ENCODE measurements around the gene SV2C.

SV2C gene

DNA sequence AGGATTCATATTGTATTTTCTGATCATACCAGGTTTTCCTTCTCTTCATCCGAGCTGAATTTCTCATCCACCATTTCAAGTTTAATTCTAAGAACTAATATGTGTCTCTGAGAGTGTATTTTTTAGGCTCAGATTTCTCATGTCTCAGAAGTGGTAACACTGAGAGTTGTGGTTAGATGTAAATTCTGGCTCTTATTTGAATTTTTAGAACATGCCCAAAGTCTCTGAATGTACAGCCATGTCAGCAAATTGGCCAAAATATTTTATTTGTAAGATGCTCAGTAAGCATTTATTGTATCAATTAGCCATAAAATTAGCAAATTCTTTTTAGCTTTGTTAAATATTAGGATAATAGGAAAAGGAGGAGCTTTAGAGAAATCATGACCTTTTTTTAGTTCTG is 16.6 kb downstream of the SV2C start:
- no peak for DNase-seq (ENCODE audit: low read depth in 2 of 3, low spot score in 2 of 3)

GRCh38 chr5:76104027-76104426 is 20.8 kb downstream of the SV2C start:
- DNase-seq (ENCODE audit: low read depth in 2 of 3, low spot score in 2 of 3): no peak

- DNase-seq (ENCODE audit: low read depth in 2 of 3, low spot score in 2 of 3): no peak
These were observed 23.0 kb downstream of the SV2C start for GRCh38 chr5:76106149-76106548.

GRCh38 chr5:76111477-76112174 is 28.4 kb downstream of the SV2C start:
- DNase-seq (ENCODE audit: low read depth in 2 of 3, low spot score in 2 of 3): no peak

DNA sequence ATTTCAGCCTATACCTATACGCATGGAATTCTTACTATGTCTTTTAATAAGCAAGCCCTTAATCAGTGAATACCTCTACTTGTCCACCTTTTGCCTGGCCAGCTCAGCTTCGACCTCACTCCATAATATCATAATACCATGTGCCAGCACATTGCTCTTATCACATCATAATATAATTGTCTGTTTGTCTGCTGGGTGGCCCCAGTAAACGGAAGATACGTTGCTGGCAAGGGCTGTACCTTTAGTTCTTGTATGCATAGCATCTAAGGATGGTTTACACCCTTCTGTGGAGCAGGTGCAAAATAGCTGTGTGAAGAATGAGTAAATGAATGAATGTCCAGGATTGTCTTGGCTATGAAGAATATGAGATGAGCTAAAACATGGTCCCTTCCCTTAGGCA is 29.9 kb downstream of the SV2C start:
- DNase-seq (ENCODE audit: low read depth in 2 of 3, low spot score in 2 of 3): no peak

- DNase-seq (ENCODE audit: low read depth in 2 of 3, low spot score in 2 of 3): no peak
These were observed 31.1 kb downstream of the SV2C start for GRCh38 chr5:76114179-76114851.

GRCh38 chr5:76125346-76125745 is 42.2 kb downstream of the SV2C start:
- no peak for DNase-seq (ENCODE audit: low read depth in 2 of 3, low spot score in 2 of 3)

DNA sequence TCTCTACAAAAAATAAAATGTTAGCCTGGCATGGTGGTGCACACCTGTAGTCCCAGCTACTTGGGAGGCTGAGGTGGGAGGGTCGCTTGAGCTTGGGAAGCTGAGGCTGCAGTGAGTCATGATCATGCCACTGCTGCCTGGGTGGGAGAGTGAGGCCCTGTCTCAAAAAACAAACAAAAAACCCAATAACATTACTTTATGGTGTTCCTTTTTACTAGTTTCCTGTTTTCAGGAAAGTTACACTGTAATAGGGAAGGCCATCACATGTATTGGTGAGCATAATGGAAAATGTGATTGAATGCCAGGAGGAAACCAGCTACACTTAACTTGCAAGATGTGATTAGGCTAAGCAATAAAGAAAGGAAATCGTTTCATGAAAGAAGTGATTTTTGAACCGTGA is 42.7 kb downstream of the SV2C start:
- no peak for DNase-seq (ENCODE audit: low read depth in 2 of 3, low spot score in 2 of 3)

DNA sequence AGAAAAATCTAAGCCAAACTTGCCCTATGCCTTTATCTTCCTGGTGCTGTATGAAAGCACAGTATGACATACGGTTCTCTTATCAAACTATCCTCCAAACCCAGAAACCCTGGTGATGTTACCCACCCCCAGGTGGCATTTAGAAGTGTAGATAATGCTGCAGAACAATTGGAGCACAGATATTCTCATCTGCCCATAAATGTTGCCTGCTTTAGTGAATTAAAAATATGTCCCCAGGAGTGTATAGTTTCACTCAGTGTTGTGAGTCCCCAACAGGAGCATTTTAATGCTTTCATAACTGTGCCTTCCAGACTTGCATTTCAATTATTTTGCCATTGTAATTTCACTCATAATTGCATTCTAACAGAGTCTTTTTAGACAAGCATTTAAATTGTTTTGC is 50.8 kb downstream of the SV2C start:
- no peak for DNase-seq (ENCODE audit: low read depth in 2 of 3, low spot score in 2 of 3)

DNA sequence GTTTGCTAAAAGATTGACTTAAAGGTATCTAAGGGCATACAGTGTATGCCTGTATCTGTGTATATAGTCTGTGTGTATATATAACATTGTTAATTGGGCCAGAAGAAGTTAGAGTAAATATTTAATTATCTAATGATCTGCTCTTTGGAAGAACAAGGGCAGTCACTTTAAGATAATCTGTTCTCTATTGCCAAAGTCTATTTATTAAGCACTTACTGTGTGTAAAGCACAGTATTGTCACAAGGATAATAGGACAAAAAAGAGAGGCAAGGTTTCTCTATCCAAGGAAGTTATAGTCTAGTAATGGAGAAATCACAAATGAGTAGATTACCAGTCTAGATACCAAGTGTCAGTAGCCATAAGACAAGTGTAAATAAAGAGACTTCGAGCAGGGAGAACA is 51.5 kb downstream of the SV2C start:
- DNase-seq (ENCODE audit: low read depth in 2 of 3, low spot score in 2 of 3): no peak

DNA sequence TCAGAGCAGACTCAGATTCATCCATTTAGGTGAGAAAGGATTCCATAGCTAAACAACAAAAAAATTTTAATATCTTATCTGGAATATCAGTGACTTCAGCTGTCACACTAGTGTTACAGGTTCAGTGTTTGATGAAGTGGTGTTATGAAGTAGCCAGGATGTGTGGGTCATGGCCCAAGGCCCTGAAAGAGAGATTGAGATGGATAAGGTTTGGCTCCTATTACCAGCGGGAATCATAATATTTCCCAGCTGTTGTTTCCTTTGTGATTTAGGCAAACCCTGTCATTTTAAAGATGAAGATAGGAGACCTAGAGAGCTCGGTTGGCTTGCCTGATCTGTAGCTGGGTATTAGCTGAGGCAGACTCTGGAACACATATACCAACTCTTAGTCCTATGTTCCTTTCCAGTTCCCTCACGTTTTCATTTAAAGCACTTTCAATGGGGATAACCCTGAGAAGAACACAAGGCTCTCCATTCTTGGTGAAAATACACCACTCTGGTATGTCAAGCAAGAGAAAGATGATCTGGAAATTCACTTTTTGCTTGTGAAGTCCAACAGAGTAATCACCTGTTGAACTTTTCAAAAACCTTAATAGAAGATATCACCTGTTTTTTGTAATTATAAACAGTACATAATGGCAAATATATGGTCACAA is 54.8 kb downstream of the SV2C start:
- DNase-seq (ENCODE audit: low read depth in 2 of 3, low spot score in 2 of 3): no peak

DNA sequence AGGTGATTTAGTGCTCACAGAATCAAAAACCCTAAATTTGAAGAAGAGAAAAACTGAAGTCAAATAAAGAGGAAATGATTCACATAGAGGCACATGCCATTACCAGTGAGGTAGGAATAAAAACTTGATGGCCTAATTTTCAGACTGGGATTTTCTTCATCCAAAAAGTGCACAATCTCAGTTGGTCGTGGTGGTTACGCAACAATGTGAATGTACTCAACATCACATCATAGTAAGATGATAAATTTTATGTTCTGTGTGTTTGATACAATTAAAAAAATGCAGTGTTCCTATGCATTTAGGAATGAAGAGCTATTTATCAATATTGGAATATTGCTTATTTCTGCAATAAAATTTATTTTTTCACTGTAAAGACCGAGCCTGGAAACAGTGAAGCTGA is 60.7 kb downstream of the SV2C start:
- no peak for DNase-seq (ENCODE audit: low read depth in 2 of 3, low spot score in 2 of 3)

GRCh38 chr5:76144513-76145274 is 61.5 kb downstream of the SV2C start:
- DNase-seq (ENCODE audit: low read depth in 2 of 3, low spot score in 2 of 3): no peak

DNA sequence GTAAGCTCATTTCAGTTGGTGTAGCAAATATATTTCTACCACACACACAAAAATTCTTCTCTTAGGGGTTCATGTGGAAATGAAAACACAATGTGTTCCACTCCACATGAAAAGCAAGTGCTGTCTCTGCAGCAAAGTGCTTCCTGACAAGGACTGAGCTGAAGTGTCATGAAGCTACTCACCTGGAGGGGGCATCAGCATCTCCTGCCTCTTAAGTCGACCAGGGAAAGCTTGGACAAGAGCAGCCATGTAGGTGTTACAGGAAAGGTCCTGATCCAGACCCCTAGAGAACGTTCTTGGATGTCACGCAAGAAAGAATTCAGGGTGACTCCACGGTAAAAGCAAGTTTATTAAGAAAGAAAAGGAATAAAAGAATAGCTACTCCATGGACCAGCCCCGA is 62.8 kb downstream of the SV2C start:
- DNase-seq (ENCODE audit: low read depth in 2 of 3, low spot score in 2 of 3): no peak

DNA sequence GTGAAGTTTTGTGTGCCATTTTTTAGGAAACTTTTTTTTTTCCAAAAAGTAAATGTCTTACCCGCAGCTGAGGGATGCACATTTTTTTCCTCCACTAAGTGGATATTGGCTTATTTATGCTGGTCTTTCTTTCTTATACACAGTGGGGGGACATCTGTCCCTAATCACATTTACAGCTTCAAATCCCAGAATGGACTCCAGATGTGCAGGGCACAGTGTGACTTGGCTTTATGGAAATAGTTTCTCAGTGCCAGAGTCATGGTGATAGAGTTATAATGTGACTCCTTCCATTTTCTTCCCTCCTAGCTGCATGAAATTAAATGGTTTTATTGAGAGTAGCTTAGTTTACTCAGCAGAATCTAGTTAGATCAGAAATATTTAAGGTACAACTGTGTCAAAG is 66.5 kb downstream of the SV2C start:
- DNase-seq (ENCODE audit: low read depth in 2 of 3, low spot score in 2 of 3): no peak

DNA sequence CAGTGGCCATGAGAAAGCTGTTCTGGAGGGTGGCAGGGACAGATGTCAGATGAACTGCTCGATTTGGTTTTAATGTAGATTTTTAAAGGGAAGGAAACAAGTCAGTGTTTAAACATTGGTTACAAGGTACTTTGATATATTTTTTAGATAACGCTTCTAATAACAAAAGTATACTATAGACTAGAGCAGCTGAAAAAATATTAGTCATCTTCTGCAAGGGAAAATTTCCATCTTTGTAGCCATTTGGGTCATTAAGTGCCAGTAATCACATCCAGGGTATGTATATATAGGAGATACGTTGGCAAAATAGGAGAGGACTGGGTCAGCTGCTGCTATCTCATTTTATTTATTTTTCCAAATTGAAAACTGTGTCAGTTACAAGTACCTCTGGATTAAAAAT is 69.0 kb downstream of the SV2C start:
- no peak for DNase-seq (ENCODE audit: low read depth in 2 of 3, low spot score in 2 of 3)

- no peak for DNase-seq (ENCODE audit: low read depth in 2 of 3, low spot score in 2 of 3)
These were observed 69.5 kb downstream of the SV2C start for GRCh38 chr5:76152700-76153099.

GRCh38 chr5:76153271-76153670 is 70.1 kb downstream of the SV2C start:
- no peak for DNase-seq (ENCODE audit: low read depth in 2 of 3, low spot score in 2 of 3)

DNA sequence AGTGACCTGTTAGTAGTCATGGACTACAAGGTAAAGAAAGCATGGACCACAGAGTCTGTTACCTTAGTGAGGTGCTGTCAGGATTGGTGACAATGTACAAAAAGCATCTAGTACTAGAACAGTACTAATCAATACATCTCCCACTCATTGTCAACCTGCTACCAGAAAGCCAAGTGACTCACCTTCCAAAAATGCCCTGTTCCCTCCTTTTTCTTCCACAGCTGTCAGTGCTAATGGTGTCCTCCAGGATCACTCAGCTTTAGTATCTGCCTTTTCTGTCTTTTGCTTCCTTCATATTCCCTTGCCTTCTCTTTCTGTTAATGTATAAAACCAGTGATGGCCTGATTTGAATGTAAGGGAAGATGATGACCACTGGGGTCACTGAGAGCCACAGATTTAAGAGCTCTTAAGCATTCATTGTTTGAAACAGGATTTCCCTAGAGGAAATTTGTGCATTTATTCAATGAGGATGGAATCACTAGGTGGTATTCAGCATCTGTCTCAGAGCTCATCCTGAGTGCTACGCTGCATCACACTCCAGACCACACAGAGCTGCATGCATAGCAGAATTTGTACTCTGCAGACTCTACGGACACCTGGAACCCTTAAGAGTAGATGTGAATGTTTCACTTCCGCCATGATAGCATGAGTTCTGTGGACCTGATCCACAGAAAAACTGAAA is 71.0 kb downstream of the SV2C start:
- DNase-seq (ENCODE audit: low read depth in 2 of 3, low spot score in 2 of 3): no peak

DNA sequence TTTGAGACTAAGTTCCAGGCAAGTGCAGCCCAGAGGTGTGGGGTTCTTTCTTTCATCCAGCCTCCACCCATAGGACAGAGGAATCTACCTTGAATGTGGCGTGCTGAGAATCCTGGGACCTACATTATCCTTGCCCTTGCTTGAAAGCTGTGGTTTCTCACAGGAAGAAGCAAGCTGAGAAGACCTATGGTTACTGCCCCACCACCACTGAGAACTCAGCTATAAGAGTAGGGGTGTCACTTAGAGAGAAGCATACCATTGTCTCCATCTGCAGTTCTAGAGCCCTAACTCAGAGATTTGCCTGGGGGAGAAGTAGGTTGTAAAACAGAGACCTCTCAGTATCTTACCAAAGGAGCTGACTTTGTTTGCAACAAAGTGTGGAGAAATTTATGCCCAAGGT is 72.4 kb downstream of the SV2C start:
- no peak for DNase-seq (ENCODE audit: low read depth in 2 of 3, low spot score in 2 of 3)

GRCh38 chr5:76162335-76162734 is 79.2 kb downstream of the SV2C start:
- no peak for DNase-seq (ENCODE audit: low read depth in 2 of 3, low spot score in 2 of 3)

Data from activated CD8-positive, alpha-beta memory T cell treated with anti-CD3 and anti-CD28 coated beads for 48 hours (primary cell).